Medulla oblongata (tissue), 1 donor: ENCODE measurements around the gene PLEKHF1.
"Not testable (repeated sequence)": the region's sequence is repeated elsewhere in the genome, so short reads cannot be mapped to it uniquely, and the experiment has no call there.

Experiments used
- DNase-seq: peaks from one replicate; pipeline ENCODE4 v3.0.0-alpha.2; 2015; ENCODE audit errors: extremely low spot score

The PLEKHF1 gene

GRCh38 chr19:29665215-29665825, at the start of gene PLEKHF1:
Gene PLEKHF1 (plus strand): TSS chr19:29665461. CDS start chr19:29673840, 8,379 bp downstream.
- DNase-seq: peak; percentile 93

- DNase-seq: no peak
These were observed 49.3 kb upstream of the PLEKHF1 start for GRCh38 chr19:29615891-29616425.

- DNase-seq: no peak
These were observed 48.7 kb upstream of the PLEKHF1 start for GRCh38 chr19:29616541-29616940.

GRCh38 chr19:29617366-29618266, 47.6 kb upstream of the PLEKHF1 start:
- no peak for DNase-seq

- DNase-seq: no peak
These were observed 46.8 kb upstream of the PLEKHF1 start for GRCh38 chr19:29618434-29618833.

GRCh38 chr19:29618871-29619270, 46.4 kb upstream of the PLEKHF1 start:
- DNase-seq: no peak

GRCh38 chr19:29620931-29621351, 44.3 kb upstream of the PLEKHF1 start:
- DNase-seq: no peak

- no peak for DNase-seq
These were observed 42.8 kb upstream of the PLEKHF1 start for GRCh38 chr19:29622166-29623070.

GRCh38 chr19:29623726-29624488, 41.4 kb upstream of the PLEKHF1 start:
- DNase-seq: no peak

GRCh38 chr19:29624489-29625185, 40.6 kb upstream of the PLEKHF1 start:
- DNase-seq: no peak

- no peak for DNase-seq
These were observed 40.0 kb upstream of the PLEKHF1 start for GRCh38 chr19:29625186-29625651.

- no peak for DNase-seq
These were observed 38.9 kb upstream of the PLEKHF1 start for GRCh38 chr19:29626386-29626785.

GRCh38 chr19:29626832-29627231, 38.4 kb upstream of the PLEKHF1 start:
- not testable (repeated sequence) for DNase-seq

GRCh38 chr19:29628661-29629385, 36.4 kb upstream of the PLEKHF1 start:
- DNase-seq: no peak

GRCh38 chr19:29629836-29630534, 35.3 kb upstream of the PLEKHF1 start:
- DNase-seq: no peak

GRCh38 chr19:29630655-29631054, 34.6 kb upstream of the PLEKHF1 start:
- DNase-seq: no peak

GRCh38 chr19:29631450-29631849, 33.8 kb upstream of the PLEKHF1 start:
- DNase-seq: no peak

GRCh38 chr19:29634002-29634401, 31.3 kb upstream of the PLEKHF1 start:
- no peak for DNase-seq
